Measurements from ENCODE around the gene KIF24. TPM values are rescaled to one million over a fixed set of nuclear protein-coding genes. Genes with fewer than 3 reads are reported as not detected.
"Not testable (repeated sequence)": the region's sequence is repeated elsewhere in the genome, so short reads cannot be mapped to it uniquely, and the experiment has no call there.

Gene KIF24
- total RNA-seq, 3 donors from 2014 or later: 1.3 to 2.6 (median 1.3) TPM

- no peak for DNase-seq (ENCODE audit: low spot score in 2 of 2)
- no peak overlapping the region for H3K27ac ChIP-seq
- H3K36me3 ChIP-seq: no peaks in the 10 kb centered on the region
- TF ChIP-seq POLR2AphosphoS5 (IDR thresholded peaks at IDR 0.05) (no peak), POLR2A (IDR thresholded peaks at IDR 0.05) (no peak), CTCF (IDR thresholded peaks at IDR 0.05) (no peak)
- no peaks in the 10 kb centered on the region for H3K27me3 ChIP-seq
- intact Hi-C loops (cut with DNase I; ENCODE audit: low total_unique reads): no loop called here
- no peaks in the 10 kb centered on the region for H3K9me3 ChIP-seq
- peaks cover 0 to 5% of the 10 kb centered on the region in 2 donors for H3K4me1 ChIP-seq
- peak overlapping the region in 1 of 3 donors; percentile 24 for H3K4me3 ChIP-seq
Measured at GRCh38 chr9:34370335-34370969, 41.4 kb upstream of the KIF24 start.

- no peaks in the 10 kb centered on the region for H3K9me3 ChIP-seq
- H3K4me3 ChIP-seq: no peak overlapping the region
- H3K27me3 ChIP-seq: no peaks in the 10 kb centered on the region
- intact Hi-C loops (cut with DNase I; ENCODE audit: low total_unique reads): no loop called here
- H3K27ac ChIP-seq: no peak overlapping the region
- H3K36me3 ChIP-seq: no peaks in the 10 kb centered on the region
- no peak for DNase-seq (ENCODE audit: low spot score in 2 of 2)
- TF ChIP-seq POLR2AphosphoS5 (IDR thresholded peaks at IDR 0.05): no peak
- no peak for TF ChIP-seq POLR2A (IDR thresholded peaks at IDR 0.05)
- no peak for TF ChIP-seq CTCF (IDR thresholded peaks at IDR 0.05)
- H3K4me1 ChIP-seq: no peaks in the 10 kb centered on the region
Measured at GRCh38 chr9:34369636-34370035, 40.6 kb upstream of the KIF24 start.

- H3K4me1 ChIP-seq; DNase-seq (ENCODE audit: low spot score in 2 of 2); intact Hi-C loops (cut with DNase I; ENCODE audit: low total_unique reads); H3K27ac ChIP-seq; H3K9me3 ChIP-seq; H3K27me3 ChIP-seq; H3K4me3 ChIP-seq; H3K36me3 ChIP-seq: not testable (repeated sequence)
Measured at GRCh38 chr9:34368796-34369195, 39.7 kb upstream of the KIF24 start.

- H3K4me3 ChIP-seq; intact Hi-C loops (cut with DNase I; ENCODE audit: low total_unique reads); H3K9me3 ChIP-seq; H3K27ac ChIP-seq; H3K27me3 ChIP-seq; H3K36me3 ChIP-seq; H3K4me1 ChIP-seq; DNase-seq (ENCODE audit: low spot score in 2 of 2): not testable (repeated sequence)
Measured at GRCh38 chr9:34367751-34368410, 38.8 kb upstream of the KIF24 start.

GRCh38 chr9:34366365-34366764 lies 37.3 kb upstream of the KIF24 start:
- H3K27ac ChIP-seq: no peak overlapping the region
- no peak overlapping the region for H3K4me3 ChIP-seq
- no peak for DNase-seq (ENCODE audit: low spot score in 2 of 2)
- H3K36me3 ChIP-seq: no peaks in the 10 kb centered on the region
- intact Hi-C loops (cut with DNase I; ENCODE audit: low total_unique reads): no loop called here
- H3K9me3 ChIP-seq: no peaks in the 10 kb centered on the region
- TF ChIP-seq POLR2AphosphoS5 (IDR thresholded peaks at IDR 0.05) (no peak), CTCF (IDR thresholded peaks at IDR 0.05) (no peak), POLR2A (IDR thresholded peaks at IDR 0.05) (no peak)
- H3K27me3 ChIP-seq: no peaks in the 10 kb centered on the region
- no peaks in the 10 kb centered on the region for H3K4me1 ChIP-seq

- Histone ChIP-seq H3K4me3 (no peak overlapping the region), H3K36me3 (no peaks in the 10 kb centered on the region), H3K27me3 (no peaks in the 10 kb centered on the region), H3K9me3 (no peaks in the 10 kb centered on the region), H3K27ac (no peak overlapping the region), H3K4me1 (no peaks in the 10 kb centered on the region)
- DNase-seq (ENCODE audit: low spot score in 2 of 2): no peak
- TF ChIP-seq POLR2A (IDR thresholded peaks at IDR 0.05) (no peak), POLR2AphosphoS5 (IDR thresholded peaks at IDR 0.05) (no peak), CTCF (IDR thresholded peaks at IDR 0.05) (no peak)
- intact Hi-C loops (cut with DNase I; ENCODE audit: low total_unique reads): no loop called here
Measured at GRCh38 chr9:34365282-34365681, 36.2 kb upstream of the KIF24 start.
